ENCODE results near the gene SLC6A3.

SLC6A3 gene

GRCh38 chr5:1367149-1367548, 78.1 kb downstream of the SLC6A3 start:
- no peak for TF ChIP-seq CTCF (IDR thresholded peaks at IDR 0.05; ENCODE audit: low read depth, low read length)
- no peak for DNase-seq
- Histone ChIP-seq H3K4me1 (no peaks in the 10 kb centered on the region), H3K27me3 (peaks cover 79% of the 10 kb centered on the region), H3K36me3 (no peaks in the 10 kb centered on the region), H3K4me3 (ENCODE audit: low read depth, low read length) (no peak overlapping the region), H3K9me3 (no peaks in the 10 kb centered on the region)

GRCh38 chr5:1366514-1366913, 78.7 kb downstream of the SLC6A3 start:
- Histone ChIP-seq H3K4me3 (ENCODE audit: low read depth, low read length) (no peak overlapping the region), H3K36me3 (no peaks in the 10 kb centered on the region), H3K27me3 (peaks cover 79% of the 10 kb centered on the region), H3K9me3 (no peaks in the 10 kb centered on the region), H3K4me1 (no peaks in the 10 kb centered on the region)
- no peak for DNase-seq
- TF ChIP-seq CTCF (IDR thresholded peaks at IDR 0.05; ENCODE audit: low read depth, low read length) = no peak

GRCh38 chr5:1364211-1364610, 81.0 kb downstream of the SLC6A3 start:
- Histone ChIP-seq H3K4me1 (no peaks in the 10 kb centered on the region), H3K27me3 (peaks cover 88% of the 10 kb centered on the region), H3K9me3 (no peaks in the 10 kb centered on the region), H3K4me3 (ENCODE audit: low read depth, low read length) (no peak overlapping the region), H3K36me3 (no peaks in the 10 kb centered on the region)
- no peak for TF ChIP-seq CTCF (IDR thresholded peaks at IDR 0.05; ENCODE audit: low read depth, low read length)
- no peak for DNase-seq

- DNase-seq = no peak
- no peak for TF ChIP-seq CTCF (IDR thresholded peaks at IDR 0.05; ENCODE audit: low read depth, low read length)
- Histone ChIP-seq H3K4me1 (no peaks in the 10 kb centered on the region), H3K4me3 (ENCODE audit: low read depth, low read length) (no peak overlapping the region), H3K36me3 (no peaks in the 10 kb centered on the region), H3K27me3 (peaks cover 95% of the 10 kb centered on the region), H3K9me3 (no peaks in the 10 kb centered on the region)
Observed at GRCh38 chr5:1363581-1363980, 81.7 kb downstream of the SLC6A3 start.

GRCh38 chr5:1363160-1363559, 82.1 kb downstream of the SLC6A3 start:
- H3K4me1 ChIP-seq = no peaks in the 10 kb centered on the region
- peaks cover 95% of the 10 kb centered on the region for H3K27me3 ChIP-seq
- no peaks in the 10 kb centered on the region for H3K36me3 ChIP-seq
- TF ChIP-seq CTCF (IDR thresholded peaks at IDR 0.05; ENCODE audit: low read depth, low read length) = no peak
- DNase-seq = no peak
- no peak overlapping the region for H3K4me3 ChIP-seq (ENCODE audit: low read depth, low read length)
- no peaks in the 10 kb centered on the region for H3K9me3 ChIP-seq

GRCh38 chr5:1362242-1363015, 82.8 kb downstream of the SLC6A3 start:
- DNase-seq = no peak
- H3K9me3 ChIP-seq = no peaks in the 10 kb centered on the region
- H3K36me3 ChIP-seq = no peaks in the 10 kb centered on the region
- peaks cover 96% of the 10 kb centered on the region for H3K27me3 ChIP-seq
- no peak overlapping the region for H3K4me3 ChIP-seq (ENCODE audit: low read depth, low read length)
- no peaks in the 10 kb centered on the region for H3K4me1 ChIP-seq
- no peak for TF ChIP-seq CTCF (IDR thresholded peaks at IDR 0.05; ENCODE audit: low read depth, low read length)

All from BE2C (cell line).